ENCODE results near the gene KREMEN1. TPM values are rescaled to one million over a fixed set of nuclear protein-coding genes. Genes with fewer than 3 reads are reported as not detected.
A peak's percentile ranks its signal among the peaks of the same experiment; 100 is the strongest.

KREMEN1 gene
- total RNA-seq, 1 experiment from 2014 or later, result 1.5 TPM

DNA sequence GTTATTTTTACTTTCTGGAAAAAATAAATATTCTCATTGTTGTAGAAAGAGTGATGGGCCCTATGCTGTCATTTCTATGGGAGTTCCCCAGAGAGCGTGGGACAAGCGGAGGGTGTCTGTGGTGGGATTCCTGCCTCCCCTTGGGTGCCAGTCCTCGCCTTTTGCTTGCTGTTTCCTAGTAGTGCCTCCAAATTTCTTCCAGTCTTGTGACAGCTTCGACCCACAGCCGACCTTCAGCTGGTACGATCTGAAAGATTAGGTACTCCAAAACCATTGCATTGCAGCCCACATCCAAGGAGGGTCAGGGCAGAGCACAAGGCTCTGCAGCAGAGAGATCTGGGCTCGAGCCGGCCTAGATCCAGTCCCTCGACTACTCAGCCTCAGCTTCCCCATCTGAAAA is 73.9 kb downstream of the KREMEN1 start:
- no peak for DNase-seq (ENCODE audit: extremely low read depth, low read depth)

DNA sequence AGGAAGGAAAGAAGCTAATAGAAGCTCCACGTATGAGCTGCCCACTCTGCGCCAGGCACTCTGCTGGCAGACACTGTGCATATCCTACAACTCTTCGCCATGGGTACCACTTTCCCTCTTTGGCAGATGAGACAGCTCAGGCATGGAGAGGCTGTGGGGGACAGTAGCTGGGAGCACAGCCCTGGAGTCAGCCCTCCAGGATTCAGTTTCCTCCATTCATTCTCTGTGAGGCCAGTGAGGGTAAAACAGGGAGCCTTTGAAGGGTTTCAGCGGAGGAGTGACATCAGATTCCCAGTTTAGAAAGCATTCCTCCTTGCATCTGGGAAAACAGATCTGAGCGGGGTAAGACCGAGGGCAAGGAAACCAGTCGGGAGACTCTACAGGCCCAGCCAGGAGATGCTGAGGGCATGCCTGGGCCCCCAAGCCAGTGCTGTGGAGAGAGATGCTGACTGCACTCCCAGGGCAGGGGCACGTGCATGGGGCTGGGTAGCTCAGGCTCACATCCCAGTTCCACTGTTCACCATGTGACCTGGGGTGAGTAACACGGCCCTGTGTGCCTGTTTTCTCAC is 74.6 kb downstream of the KREMEN1 start:
- DNase-seq (ENCODE audit: extremely low read depth, low read depth), result no peak

DNA sequence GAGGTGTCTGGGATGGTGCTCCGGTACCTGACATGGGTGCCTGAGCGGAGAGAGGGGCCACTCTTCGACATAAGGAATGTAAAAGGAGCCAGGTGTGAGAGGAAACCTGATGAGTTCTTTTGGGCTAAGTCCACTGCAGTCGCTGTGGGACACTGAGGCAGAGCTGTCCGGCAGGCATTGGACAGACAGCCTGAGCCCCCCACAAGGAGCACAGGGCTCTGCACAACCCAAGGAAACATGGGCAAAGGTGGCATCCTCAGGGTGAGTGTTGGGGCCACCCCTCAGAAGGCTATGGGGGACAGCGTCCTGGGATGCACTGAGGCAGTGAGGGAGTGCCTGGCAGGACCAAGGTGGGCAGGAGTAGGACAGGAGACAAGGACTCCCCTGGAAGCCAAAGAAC is 75.2 kb downstream of the KREMEN1 start:
- no peak for DNase-seq (ENCODE audit: extremely low read depth, low read depth)

DNA sequence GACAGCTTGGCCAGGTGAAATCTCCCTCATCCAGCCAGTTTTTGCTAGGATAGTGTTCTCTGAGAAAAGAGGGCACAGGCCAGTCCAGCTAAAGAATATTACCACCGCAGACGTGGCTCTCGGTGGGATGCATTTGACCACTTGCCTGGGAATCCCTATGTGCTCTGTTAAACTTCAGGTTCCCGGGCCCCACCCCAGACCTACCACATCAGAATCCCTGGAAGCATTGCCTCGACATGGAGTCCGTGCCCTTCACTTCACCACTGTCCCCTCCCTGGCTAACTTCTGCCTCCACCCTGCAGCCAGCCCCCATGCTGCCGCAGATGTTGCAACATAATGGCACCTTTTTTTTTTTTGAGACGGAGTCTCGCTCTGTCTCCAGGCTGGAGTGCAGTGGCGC is 76.0 kb downstream of the KREMEN1 start:
- DNase-seq (ENCODE audit: extremely low read depth, low read depth), result no peak

DNA sequence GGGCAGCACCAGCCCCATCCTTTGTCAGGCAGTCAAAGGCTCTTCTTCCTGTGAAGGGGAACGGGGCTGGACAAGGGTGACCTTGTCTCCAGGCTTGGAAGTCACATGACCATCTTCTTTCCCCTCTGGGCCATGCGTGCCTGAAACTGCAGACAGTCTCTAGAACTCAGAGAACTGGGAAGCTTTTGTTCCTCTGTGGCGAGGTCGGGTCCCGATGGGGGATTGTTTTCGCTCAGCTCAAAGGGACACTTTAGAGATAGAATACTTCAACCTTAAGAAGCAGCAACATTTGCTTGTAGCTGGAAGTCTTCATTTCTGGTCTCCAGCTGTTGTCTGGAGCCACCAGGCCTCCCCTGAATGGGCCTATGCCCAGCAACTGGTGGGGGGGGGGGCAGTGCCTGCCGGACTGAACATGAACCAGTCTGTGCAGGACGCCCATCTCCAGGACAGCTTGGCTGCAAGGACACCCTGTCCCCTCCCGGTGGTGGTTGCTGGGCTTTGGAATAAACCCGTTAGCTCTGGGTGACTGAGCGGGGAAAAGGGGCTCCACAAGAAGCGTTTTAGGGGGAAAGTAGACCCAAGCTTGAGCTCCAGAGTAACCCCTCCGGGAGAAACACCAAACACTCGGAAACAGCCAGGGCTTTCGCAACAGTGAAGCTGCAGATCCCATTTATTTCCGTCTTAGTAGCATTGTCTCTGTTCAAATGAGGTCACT is 77.2 kb downstream of the KREMEN1 start:
- no peak for DNase-seq (ENCODE audit: extremely low read depth, low read depth)

DNA sequence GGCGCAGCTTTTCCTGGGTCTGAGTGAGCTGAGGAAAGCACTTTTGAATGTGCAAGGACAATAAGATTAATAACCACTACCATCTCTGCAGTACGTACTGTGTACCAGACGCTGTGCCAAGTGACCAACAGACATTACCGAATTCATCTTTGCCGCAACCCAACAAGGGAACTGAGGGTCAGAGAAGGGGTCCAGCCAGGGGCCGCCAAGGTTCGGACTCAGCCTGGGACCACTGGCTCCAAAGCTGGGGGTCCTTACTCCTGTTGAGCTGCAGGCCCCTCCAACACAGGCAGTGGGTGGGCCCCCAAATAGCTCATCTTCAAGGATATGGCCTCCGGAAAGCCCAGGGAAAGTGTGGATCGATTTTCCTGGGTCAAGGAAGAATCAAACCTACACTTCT is 77.9 kb downstream of the KREMEN1 start:
- no peak for DNase-seq (ENCODE audit: extremely low read depth, low read depth)

DNA sequence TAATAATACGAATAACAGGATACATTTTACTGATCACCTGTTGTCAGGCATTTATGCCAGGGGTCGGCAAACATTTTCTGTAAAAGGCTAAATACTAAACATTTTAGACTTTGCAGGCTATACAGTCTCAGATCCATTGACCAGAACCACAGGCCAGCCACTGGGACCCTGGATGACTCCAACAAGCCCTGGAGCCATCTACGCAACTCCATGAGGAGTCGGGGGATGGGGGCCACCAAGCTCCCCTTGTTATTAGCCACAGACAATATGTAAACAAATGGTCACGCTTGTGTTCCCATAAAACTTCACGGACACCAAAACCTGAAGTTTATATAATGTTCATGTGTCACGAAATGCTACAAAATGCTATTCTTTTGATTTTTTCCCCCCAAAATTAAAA is 78.5 kb downstream of the KREMEN1 start:
- no peak for DNase-seq (ENCODE audit: extremely low read depth, low read depth)

DNA sequence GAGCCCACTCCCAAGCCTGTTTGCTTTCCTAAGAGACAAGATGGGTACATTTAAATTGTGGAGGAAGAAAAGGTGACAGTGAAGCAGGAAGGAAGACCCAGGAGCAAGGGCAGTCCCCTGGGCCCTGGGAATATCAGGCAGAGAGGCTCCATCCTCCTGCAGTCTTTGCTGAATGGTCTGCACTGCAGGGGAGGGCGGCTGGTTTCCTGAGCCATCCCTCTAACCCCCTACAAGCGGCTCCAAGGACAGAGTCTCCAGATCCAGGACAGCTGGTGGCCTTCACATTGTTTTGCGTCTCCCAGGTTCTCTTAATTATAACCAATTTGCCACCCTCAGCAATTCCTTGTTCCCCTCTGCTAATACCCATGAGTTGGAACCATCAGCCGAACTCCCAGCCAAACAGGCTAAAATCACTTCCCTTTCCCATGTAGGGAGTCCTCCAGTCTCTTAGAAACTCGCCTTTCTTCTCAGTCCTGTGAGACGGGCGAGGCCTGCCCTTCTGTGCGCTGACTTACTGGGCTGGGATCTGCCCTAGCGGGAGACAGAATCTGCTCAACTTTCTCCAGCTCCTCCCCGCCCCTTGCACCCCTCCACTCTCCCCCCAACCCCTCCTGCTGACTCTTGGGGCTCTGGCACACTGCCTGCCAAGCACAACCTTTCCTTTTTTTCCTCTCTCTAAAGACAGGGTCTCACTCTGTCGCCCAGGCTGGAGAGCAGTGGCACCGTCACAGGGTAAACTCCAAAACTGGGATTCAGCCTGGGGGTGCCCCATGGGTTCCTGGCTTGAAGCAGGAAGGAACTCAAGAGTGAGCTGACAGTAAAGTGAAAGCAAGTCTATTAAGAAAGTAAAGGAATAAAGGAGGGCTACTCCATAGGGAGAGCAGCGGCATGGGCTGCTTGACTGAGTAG is 79.5 kb downstream of the KREMEN1 start:
- no peak for DNase-seq (ENCODE audit: extremely low read depth, low read depth)

DNA sequence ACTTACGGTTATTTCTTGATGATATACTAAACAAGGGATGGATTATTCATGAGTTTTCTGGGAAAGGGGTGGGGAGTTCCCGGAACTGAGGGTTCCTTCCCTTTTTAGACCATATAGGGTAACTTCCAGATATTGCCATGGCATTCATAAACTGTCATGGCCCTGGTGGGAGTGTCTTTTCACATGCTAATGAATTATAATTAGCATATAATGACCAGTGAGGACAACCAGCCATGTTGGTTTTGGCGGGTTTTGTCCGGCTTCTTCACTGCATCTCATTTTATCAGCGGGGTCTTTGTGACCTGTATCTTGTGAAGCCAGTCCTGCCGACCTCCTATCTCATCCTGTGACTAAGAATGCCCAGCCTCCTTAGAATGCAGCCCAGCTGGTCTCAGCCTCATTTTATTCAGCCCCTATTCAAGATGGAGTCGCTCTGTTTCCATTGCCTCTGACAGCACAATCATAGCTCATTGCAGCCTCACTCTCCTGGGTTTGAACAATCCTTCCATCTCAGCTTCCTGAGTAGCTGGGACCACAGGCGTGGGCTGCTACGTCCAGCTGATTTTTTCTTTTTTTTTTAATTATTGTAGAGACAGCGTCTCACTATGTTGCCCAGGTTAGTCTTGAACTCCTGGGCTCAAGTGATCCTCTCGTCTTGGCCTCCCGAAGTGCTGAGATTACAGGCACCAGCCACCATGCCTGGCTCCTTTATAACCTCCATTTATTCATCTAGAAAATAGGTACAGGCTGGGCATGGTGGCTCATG is 80.3 kb downstream of the KREMEN1 start:
- DNase-seq (ENCODE audit: extremely low read depth, low read depth), result no peak

DNA sequence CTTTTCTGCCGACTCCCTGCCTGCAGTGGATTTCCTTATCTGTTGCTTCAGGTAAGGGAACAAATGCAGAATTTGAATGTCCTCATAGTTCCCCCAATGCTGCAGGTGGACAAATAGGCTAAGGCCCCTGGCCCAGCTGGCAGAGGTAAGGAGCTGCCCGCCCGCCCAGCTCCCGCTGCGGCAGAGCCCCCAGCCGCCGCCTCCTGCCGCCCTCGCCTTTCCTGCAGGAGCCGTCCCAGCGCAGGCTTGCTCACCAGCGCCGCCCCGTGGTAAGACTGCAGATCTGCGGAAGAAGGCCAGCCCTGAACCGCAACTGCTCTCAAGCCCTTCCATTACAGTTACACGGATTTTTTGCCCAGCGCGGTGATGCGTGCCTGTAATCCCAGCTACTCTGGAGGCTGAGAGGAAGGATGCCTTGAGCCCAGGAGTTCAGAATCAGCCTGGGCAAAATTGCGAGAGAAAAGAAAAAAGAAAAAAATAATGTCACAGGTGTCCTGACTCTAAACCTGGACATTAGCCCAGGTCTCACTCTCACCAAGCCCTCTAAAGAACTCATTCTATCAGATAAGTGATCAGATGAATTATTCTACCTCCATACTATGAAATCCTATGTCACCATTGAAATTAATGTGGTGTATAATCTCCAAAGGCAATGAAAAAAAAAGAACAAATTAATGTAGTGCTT is 81.7 kb downstream of the KREMEN1 start:
- DNase-seq (ENCODE audit: extremely low read depth, low read depth), result peak; percentile 45

DNA sequence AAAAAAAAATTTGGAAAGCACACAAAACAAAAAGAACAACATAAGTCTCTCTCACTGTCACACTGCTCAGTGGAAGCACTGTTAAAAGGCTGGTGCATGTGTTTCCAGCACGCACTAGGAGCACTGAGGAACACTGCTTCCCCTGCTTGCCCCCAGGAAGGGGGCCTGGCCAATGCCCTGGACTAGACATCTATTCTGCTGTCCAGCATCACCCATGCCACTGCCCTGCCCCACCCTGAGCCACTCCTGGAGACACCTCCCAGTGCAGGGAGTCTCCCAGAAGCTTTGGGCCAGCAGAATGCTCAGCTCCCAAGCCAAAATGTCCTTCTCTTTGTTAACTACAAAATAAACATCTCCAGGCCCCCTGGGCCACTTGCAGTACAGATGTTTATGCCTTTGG is 83.1 kb downstream of the KREMEN1 start:
- no peak for DNase-seq (ENCODE audit: extremely low read depth, low read depth)

DNA sequence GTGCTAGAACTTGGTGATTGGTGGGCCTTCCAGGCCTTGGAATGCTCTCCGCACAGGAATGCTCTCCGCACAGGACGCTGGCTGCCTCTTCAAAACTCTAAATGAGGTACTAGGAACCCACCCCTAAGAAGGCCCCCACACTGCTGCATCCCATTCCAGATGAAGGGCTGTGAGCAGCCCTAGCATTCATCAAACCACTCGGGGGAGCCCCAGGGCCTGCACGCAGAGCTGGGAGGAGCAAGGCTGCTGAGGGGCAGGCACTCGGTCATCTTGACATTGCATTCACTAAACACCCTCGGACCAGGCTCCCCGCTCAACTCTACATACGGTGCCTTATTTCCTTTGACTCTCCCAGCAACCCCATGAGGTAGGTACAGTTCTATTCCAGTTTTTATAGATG is 83.7 kb downstream of the KREMEN1 start:
- DNase-seq (ENCODE audit: extremely low read depth, low read depth), result no peak

DNA sequence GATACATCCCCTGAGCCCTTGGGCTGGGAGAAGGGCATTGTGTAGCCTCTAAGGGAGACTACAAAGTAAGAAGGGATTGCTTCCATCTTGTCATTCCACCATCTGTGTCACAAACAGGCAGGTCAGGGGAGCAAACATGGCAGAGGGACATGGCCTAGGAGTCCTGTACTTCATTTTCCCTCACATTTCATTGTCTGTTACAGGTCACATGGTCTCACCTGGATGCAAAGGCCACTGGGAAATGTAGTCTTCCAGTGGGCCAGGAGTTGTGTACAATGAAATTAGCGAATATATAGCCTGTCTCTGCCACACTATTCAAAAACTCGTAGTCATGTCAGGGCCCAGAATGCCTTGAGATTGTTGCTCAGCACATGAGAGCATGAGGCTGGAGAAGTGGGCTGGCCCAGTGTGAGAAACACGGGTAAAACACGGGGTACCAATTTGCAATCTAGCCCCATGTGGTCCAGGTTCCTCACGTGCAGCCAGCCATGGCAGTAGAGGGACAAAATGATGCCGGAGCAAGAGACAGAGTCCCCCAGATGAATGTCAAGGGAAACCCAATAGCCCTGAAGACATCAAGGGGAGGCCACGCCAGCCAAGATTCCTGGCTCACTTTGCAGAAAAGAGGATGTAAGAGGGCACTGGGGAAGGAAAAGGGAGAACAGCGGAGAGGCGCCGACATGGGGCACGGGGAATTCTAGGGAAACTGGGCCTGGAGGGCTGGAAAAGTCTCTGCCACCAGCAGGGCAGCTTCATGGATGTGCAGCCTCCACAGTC is 85.1 kb downstream of the KREMEN1 start:
- no peak for DNase-seq (ENCODE audit: extremely low read depth, low read depth)

DNA sequence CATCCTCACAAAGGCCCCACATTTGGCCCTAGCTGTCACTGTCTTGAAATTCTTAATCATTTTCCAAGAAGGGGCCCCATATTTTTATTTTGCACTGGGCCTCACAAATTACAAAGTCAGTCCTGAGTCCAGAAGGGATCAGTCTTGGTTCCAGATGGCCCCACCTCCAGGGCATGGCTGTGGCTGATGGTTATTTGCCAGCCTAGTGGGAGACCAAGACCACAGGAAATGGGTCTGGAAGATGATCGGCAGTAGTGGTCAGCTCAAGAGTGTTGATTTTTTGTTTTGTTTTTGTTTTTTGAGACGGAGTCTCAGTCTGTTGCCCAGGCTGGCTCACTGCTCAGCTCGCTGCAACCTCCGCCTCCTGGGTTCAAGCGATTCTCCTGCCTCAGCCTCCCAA is 85.7 kb downstream of the KREMEN1 start:
- no peak for DNase-seq (ENCODE audit: extremely low read depth, low read depth)

DNA sequence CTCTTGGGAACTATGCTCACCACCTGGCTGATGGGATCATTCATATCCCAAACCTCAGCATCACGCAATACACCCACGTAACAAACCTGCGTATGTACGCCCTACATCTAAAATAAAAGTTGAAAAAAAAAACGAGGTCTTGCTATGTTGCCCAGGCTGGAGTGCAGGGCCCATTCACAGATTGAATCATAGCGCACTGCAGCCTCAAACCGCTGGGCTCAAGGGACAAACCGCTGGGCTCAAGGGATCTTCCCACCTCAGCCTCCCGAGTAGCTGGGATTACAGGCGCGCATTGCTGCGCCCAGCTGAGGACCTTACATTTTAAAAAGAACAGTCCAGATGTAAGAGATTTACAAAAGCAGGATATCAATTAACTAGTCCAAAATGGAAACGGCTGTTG is 91.0 kb downstream of the KREMEN1 start:
- DNase-seq (ENCODE audit: extremely low read depth, low read depth), result no peak

DNA sequence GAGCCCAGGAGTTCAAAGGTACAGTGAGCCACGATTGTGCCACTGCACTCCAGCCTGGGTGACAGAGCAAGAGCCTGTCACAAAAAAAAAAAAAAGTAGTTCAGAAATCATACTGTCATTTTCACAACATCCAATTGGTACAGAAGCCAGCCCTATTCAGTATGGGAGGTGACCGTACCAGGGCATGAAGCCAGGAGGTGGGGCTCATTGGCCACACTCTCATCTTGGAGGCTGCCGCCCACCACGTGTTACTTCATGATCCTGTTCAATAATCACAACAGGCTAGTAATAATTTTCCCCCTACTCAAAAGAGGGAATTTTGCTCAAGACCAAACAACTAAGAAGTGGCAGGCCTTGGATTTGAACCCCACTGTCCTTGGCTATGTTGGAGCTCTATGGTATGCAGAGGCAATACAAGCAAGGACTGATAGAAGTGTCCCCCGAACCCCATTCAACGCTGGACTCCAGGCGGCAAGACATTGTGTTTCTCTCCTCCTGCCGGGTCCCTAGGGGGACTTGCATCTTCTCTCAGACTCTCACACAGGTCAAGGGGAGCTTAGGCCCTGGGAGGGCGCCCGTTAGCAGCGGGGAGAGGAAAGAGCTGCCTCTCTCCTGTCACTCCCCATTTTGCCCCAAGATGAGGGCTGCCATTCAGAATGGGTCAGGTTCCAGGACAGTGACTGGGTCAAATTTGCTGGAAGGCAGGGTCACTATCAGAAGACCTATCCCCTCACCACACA is 92.7 kb downstream of the KREMEN1 start:
- no peak for DNase-seq (ENCODE audit: extremely low read depth, low read depth)

DNA sequence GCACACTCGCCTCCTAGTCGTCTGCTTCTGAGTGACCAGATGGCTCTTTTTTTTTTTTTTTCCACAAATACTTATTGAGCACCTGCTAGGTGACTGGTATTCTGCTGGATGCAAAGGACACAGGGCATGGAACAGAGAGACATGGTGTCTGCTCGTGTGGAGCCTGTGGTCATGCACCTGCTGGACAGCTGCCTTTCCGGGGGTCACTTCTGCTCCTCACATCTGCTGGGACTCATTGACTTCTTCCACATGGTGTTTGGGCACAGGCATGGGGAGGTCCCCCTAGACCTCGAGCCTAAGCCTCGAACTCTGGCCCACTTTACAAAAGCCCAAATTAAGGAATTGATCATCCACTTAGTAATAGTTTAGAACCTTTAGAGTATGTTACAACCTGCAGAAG is 93.3 kb downstream of the KREMEN1 start:
- no peak for DNase-seq (ENCODE audit: extremely low read depth, low read depth)

DNA sequence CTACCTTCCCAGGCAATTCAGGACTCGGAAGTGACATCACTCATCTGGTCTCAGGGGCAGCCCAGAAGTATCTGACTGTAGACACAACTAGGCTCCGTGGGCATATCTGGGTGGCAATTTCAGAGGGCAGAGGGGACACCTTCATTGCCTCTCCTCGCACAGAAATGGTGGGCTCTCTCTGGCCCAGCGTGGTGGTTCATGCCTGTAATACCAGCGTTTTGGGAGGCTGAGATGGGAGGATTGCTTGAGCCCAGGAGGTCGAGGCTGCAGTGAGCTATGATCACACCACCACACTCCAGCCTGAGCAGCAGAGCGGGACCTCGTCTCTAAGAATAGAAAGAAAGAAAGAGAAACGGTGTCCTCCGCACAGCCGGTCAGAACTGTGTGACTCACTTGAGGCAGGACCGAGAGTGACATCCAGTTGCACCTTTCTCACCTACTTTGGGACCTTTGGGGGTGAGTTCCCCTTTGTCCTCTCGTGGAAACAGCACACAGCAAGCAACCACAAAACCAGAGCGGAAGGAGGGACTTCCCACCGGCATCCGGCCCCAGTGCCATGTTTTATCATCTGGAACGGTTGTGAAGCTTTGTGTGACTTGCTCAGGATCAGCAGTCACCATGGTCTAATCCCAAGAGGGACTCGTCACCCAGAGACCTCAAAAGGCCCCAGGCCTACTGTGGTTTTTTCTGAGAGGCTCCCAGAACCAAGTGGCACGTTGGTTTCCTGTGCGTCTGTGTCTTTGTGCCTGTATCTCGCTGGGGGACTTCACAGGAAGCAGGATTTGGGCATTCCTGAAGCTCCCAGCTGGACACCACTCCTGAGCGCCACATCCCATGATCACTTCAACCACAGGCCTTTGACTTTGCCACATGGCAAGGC is 94.4 kb downstream of the KREMEN1 start:
- no peak for DNase-seq (ENCODE audit: extremely low read depth, low read depth)
